ENCODE measurements around the gene FAM24B. TPM values are rescaled to one million over a fixed set of nuclear protein-coding genes. Genes with fewer than 3 reads are reported as not detected.

The FAM24B gene
- polyA plus RNA-seq, 1 of the 3 experiments (the other 2 are of a cell fraction): 8.8 TPM

DNA sequence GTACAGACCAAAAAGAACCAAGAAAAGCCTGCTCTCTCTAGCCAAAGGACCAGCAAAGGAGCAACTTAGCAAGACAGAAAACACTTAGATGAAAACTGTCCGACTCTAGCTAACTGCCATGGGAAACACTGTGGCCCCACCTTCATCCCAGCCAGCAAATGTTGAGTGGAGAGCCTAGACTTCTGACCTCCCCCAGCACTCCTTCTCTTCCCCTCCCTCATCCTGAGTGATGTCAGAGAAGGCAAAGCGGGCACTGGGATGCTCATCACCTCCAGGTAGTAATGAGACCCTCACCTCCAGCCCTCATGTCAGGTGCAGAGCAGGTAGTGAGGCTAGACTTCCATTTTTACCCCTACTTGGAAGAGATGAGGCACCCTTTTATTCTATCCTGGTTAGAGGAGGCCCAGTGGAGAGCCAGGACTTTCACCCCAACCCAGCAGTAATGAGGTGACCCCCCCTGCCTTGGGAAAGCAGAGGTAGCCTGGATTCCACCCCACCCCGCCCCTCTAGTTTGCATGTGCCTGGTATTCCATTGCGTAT lies 50.6 kb downstream of the FAM24B start (continued):
- TF ChIP-seq ELF1 (IDR thresholded peaks at IDR 0.05): no peak
- TF ChIP-seq GABPA (IDR thresholded peaks at IDR 0.05; ENCODE audit: low read depth): no peak

DNA sequence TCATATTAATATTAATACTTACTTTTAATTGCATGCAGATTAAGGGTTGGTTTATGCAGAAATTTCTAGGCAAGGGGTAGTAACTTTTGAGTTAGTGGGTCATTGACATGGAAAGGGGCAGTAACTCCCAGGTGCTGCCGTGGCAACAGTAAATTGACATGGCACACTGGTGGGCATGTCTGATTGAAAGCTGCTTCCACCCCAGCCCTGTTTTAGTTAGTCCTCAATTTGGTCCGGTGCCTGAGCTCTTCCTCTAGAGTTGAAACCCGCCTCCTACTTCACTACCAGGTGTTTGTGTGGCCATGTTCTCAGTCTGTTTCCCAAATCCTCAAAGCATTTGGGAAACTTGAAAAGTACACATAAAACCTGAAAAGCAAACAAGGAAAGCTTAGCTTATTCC lies 52.1 kb downstream of the FAM24B start:
- Histone ChIP-seq H2AFZ (ENCODE audit: low read depth) (no peak overlapping the region), H4K20me1 (ENCODE audit: insufficient read depth) (no peaks in the 10 kb centered on the region), H3K4me1 (ENCODE audit: control insufficient read depth in 1 of 2, insufficient read depth in 2 of 2, low read depth in 1 of 2, low read length in 1 of 2) (no peaks in the 10 kb centered on the region), H3K27ac (ENCODE audit: low read depth in 2 of 2, low read length in 1 of 2) (no peak overlapping the region), H3K9me2 (no peaks in the 10 kb centered on the region), H3K9ac (no peak overlapping the region), H3K27me3 (ENCODE audit: insufficient read depth) (peaks cover 7% of the 10 kb centered on the region; the same call in 1 of the 2 replicates), H3K4me3 (ENCODE audit: low read depth in 2 of 2, low read length in 1 of 2) (no peak overlapping the region), H3K79me2 (ENCODE audit: insufficient read depth) (no peaks in the 10 kb centered on the region), H3K36me3 (replicated peaks in 1 of 2; ENCODE audit: control insufficient read depth in 1 of 2, insufficient read depth in 2 of 2, low read length in 1 of 2) (no peaks in the 10 kb centered on the region), H3K9me3 (no peaks in the 10 kb centered on the region), H3F3A (replicated peaks; ENCODE audit: insufficient read depth) (no peaks in the 10 kb centered on the region), H3K4me2 (no peak overlapping the region)
- TF ChIP-seq, protein P1, sequence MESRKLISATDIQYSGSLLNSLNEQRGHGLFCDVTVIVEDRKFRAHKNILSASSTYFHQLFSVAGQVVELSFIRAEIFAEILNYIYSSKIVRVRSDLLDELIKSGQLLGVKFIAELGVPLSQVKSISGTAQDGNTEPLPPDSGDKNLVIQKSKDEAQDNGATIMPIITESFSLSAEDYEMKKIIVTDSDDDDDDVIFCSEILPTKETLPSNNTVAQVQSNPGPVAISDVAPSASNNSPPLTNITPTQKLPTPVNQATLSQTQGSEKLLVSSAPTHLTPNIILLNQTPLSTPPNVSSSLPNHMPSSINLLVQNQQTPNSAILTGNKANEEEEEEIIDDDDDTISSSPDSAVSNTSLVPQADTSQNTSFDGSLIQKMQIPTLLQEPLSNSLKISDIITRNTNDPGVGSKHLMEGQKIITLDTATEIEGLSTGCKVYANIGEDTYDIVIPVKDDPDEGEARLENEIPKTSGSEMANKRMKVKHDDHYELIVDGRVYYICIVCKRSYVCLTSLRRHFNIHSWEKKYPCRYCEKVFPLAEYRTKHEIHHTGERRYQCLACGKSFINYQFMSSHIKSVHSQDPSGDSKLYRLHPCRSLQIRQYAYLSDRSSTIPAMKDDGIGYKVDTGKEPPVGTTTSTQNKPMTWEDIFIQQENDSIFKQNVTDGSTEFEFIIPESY (IDR thresholded peaks at IDR 0.05; ENCODE audit: borderline replicate concordance, low read depth): no peak
- TF ChIP-seq EP300 (IDR thresholded peaks at IDR 0.05; ENCODE audit: borderline replicate concordance in 1 of 2, low read depth in 1 of 2, low read length in 1 of 2) (no peak), POLR2AphosphoS5 (IDR thresholded peaks at IDR 0.05; ENCODE audit: low read depth, low read length) (no peak), GATA2 (CRISPR knock-in tag; IDR thresholded peaks at IDR 0.05) (no peak), SMC3 (IDR thresholded peaks at IDR 0.05; ENCODE audit: low read depth, low read length) (no peak), RFX5 (IDR thresholded peaks at IDR 0.05; ENCODE audit: low read length) (no peak)
- TF ChIP-seq, protein P2, sequence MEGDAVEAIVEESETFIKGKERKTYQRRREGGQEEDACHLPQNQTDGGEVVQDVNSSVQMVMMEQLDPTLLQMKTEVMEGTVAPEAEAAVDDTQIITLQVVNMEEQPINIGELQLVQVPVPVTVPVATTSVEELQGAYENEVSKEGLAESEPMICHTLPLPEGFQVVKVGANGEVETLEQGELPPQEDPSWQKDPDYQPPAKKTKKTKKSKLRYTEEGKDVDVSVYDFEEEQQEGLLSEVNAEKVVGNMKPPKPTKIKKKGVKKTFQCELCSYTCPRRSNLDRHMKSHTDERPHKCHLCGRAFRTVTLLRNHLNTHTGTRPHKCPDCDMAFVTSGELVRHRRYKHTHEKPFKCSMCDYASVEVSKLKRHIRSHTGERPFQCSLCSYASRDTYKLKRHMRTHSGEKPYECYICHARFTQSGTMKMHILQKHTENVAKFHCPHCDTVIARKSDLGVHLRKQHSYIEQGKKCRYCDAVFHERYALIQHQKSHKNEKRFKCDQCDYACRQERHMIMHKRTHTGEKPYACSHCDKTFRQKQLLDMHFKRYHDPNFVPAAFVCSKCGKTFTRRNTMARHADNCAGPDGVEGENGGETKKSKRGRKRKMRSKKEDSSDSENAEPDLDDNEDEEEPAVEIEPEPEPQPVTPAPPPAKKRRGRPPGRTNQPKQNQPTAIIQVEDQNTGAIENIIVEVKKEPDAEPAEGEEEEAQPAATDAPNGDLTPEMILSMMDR (IDR thresholded peaks at IDR 0.05): no peak
- POLR2A ChIA-PET: no interaction called here
- WGBS (ENCODE audit: low lambda C conversion rate): 56% methylated on average over 3 of the region's 3 CpGs
- CTCF ChIA-PET: interaction anchor here (0.9 kb wide), 1 partner anchor 179 kb away, joined by 3 read pairs; no protein-coding TSS in a partner anchor
- no peak for DNase-seq

DNA sequence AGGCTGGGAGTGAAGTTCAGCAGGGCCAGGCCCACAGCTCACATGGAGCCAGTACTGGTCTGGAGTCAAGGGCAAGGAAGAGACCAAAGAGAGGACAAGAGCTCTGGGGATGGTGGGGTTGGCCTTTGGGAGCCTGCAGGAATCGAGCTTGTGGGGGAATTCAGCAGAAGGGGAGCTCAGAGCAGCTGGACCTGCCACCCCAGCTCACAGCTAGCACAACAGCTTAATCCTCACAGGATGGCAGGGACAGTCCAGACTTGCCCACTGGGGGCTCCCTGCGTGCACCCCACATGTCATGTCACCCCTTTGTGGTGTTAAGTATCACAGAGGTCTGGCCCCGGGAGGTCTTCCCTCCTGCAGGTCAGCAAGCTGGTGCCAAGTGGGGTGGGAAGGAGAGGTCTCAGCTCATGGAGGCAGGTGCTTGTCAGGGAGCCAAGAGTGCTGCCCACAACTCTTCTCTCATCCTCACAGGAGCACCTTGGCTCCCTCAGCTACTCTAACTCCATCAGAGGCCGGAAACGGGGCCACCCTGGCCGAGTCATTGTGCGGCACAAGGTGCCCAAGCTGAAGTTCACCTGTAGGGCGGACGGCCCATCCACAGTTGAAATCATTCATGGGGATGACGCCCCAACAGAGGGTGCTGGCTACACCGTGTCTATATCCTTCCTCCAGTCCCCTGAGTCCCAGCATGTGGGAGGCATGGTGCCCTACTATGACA lies 56.2 kb downstream of the FAM24B start:
- no peak overlapping the region for H3K9ac ChIP-seq
- 4% methylated on average over 4 of the region's 11 CpGs for WGBS (ENCODE audit: low lambda C conversion rate)
- H3K36me3 ChIP-seq (replicated peaks in 1 of 2; ENCODE audit: control insufficient read depth in 1 of 2, insufficient read depth in 2 of 2, low read length in 1 of 2): no peaks in the 10 kb centered on the region
- POLR2A ChIA-PET: no interaction called here
- peaks cover 7% of the 10 kb centered on the region; the same call in 1 of the 2 replicates for H3K27me3 ChIP-seq (ENCODE audit: insufficient read depth)
- H3K79me2 ChIP-seq (ENCODE audit: insufficient read depth): no peaks in the 10 kb centered on the region
- H3K27ac ChIP-seq (ENCODE audit: low read depth in 2 of 2, low read length in 1 of 2): no peak overlapping the region
- no peak overlapping the region for H3K4me2 ChIP-seq
- CTCF ChIA-PET: no interaction called here
- no peak overlapping the region for H3K4me3 ChIP-seq (ENCODE audit: low read depth in 2 of 2, low read length in 1 of 2)
- no peaks in the 10 kb centered on the region for H3F3A ChIP-seq (replicated peaks; ENCODE audit: insufficient read depth)
- H4K20me1 ChIP-seq (ENCODE audit: insufficient read depth): no peaks in the 10 kb centered on the region
- H2AFZ ChIP-seq (ENCODE audit: low read depth): no peak overlapping the region
- TF ChIP-seq, protein P3, sequence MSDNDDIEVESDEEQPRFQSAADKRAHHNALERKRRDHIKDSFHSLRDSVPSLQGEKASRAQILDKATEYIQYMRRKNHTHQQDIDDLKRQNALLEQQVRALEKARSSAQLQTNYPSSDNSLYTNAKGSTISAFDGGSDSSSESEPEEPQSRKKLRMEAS (IDR thresholded peaks at IDR 0.05; ENCODE audit: low read depth): no peak
- no peak for TF ChIP-seq GABPA (IDR thresholded peaks at IDR 0.05; ENCODE audit: low read depth)
- no peak for TF ChIP-seq SIN3A (IDR thresholded peaks at IDR 0.05; ENCODE audit: borderline replicate concordance, low read depth, low read length)
- H3K4me1 ChIP-seq (ENCODE audit: control insufficient read depth in 1 of 2, insufficient read depth in 2 of 2, low read depth in 1 of 2, low read length in 1 of 2): no peaks in the 10 kb centered on the region
- H3K9me3 ChIP-seq: no peaks in the 10 kb centered on the region
- DNase-seq: no peak
- no peaks in the 10 kb centered on the region for H3K9me2 ChIP-seq
